Mammary epithelial cell (primary cell): Measurements from ENCODE around the gene INO80B.

ENCODE experiments used
- EZH2 ChIP-seq: IDR thresholded peaks from 2 replicates; pipeline ENCODE4 v1.6.1; 2012; ENCODE audit warnings: low read length, inconsistent platforms, borderline replicate concordance
- TF ChIP-seq, protein P1 (sequence below), 2 donors: IDR thresholded peaks in 1 of 2; conservative IDR thresholded peaks in 1 of 2; 2 replicates each; pipeline ENCODE4 v1.5.1; 2011 to 2012; ENCODE audit warnings: inconsistent platforms in 2 of 2, low read length in 2 of 2, mild to moderate bottlenecking in 2 of 2, control low read depth in 1 of 2, low read depth in 1 of 2; ENCODE audit not compliant: insufficient read depth in 1 of 2; ENCODE audit errors: extremely low read depth in 1 of 2

DNA sequence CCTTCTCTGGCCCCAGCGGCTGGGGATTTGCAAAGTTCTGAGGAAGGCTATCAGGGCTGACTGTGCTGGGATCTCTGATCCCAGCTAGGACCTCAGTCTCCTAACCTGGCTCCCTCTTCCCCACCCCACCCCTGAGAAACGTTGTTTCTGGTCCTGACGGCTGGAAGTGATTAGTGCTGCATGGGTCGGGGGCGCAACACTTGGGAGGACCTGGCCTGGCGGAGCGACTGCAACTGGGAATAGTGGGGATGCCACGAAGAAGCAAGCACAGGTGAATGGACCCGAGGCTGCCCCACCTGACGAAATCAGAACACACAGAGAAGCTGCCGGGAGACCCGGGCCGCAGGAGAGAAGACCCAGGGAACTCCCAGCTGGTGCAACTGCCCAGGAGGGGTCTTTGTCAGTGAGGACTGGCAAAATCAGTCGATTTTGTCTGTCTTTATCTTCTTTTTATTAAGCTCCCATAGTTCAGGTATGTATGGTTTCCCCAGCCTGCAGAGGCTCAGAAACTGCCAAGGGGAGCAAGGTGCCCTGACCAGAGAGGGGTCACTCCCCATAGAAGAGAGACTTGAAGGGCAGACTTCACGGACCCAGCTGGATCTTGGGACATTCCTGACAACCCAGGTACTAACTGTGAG is 45.2 kb downstream of the INO80B start:
- TF ChIP-seq, protein P1, sequence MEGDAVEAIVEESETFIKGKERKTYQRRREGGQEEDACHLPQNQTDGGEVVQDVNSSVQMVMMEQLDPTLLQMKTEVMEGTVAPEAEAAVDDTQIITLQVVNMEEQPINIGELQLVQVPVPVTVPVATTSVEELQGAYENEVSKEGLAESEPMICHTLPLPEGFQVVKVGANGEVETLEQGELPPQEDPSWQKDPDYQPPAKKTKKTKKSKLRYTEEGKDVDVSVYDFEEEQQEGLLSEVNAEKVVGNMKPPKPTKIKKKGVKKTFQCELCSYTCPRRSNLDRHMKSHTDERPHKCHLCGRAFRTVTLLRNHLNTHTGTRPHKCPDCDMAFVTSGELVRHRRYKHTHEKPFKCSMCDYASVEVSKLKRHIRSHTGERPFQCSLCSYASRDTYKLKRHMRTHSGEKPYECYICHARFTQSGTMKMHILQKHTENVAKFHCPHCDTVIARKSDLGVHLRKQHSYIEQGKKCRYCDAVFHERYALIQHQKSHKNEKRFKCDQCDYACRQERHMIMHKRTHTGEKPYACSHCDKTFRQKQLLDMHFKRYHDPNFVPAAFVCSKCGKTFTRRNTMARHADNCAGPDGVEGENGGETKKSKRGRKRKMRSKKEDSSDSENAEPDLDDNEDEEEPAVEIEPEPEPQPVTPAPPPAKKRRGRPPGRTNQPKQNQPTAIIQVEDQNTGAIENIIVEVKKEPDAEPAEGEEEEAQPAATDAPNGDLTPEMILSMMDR (conservative IDR thresholded peaks at IDR 0.05 in 1 of 2, IDR thresholded peaks at IDR 0.05 in 1 of 2; ENCODE audit: extremely low read depth in 1 of 2, insufficient read depth in 1 of 2, low read depth in 1 of 2, low read length in 2 of 2): no peak
- TF ChIP-seq EZH2: no peak
